ENCODE results near the gene AACS.

- no peak for TF ChIP-seq CTCF (IDR thresholded peaks at IDR 0.05; ENCODE audit: poor library complexity)
- no peak for TF ChIP-seq EZH2 (IDR thresholded peaks at IDR 0.05; ENCODE audit: borderline replicate concordance)
- no peak for TF ChIP-seq EZH2phosphoT487 (IDR thresholded peaks at IDR 0.05; ENCODE audit: low read depth, severe bottlenecking, unreplicated experiment)
Observed at GRCh38 chr12:125079648-125080645, 14.7 kb downstream of the AACS start.

All from hepatocyte (in vitro differentiated cells).